Measurements from ENCODE around the gene SLC46A1. TPM values are rescaled to one million over a fixed set of nuclear protein-coding genes. Genes with fewer than 3 reads are reported as not detected.

The SLC46A1 gene
- total and polyA plus RNA-seq, 2 donors (not counting 1 experiment from before 2014, with no cell fraction given), result 4.6 to 5.1 TPM

- no peak for TF ChIP-seq EZH2 (IDR thresholded peaks at IDR 0.05; ENCODE audit: low read length, missing control alignments)
- TF ChIP-seq, protein P1, sequence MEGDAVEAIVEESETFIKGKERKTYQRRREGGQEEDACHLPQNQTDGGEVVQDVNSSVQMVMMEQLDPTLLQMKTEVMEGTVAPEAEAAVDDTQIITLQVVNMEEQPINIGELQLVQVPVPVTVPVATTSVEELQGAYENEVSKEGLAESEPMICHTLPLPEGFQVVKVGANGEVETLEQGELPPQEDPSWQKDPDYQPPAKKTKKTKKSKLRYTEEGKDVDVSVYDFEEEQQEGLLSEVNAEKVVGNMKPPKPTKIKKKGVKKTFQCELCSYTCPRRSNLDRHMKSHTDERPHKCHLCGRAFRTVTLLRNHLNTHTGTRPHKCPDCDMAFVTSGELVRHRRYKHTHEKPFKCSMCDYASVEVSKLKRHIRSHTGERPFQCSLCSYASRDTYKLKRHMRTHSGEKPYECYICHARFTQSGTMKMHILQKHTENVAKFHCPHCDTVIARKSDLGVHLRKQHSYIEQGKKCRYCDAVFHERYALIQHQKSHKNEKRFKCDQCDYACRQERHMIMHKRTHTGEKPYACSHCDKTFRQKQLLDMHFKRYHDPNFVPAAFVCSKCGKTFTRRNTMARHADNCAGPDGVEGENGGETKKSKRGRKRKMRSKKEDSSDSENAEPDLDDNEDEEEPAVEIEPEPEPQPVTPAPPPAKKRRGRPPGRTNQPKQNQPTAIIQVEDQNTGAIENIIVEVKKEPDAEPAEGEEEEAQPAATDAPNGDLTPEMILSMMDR (conservative IDR thresholded peaks at IDR 0.05 in 1 of 2, IDR thresholded peaks at IDR 0.05 in 1 of 2; ENCODE audit: low read depth in 1 of 2, low read length in 2 of 2), result no peak
- H3K9ac ChIP-seq (ENCODE audit: insufficient read depth, low read length), result no peak overlapping the region
- peaks cover 3% of the 10 kb centered on the region for H3K4me1 ChIP-seq (ENCODE audit: control insufficient read depth, extremely low read depth, insufficient read depth, low read length)
- H4K20me1 ChIP-seq (ENCODE audit: control insufficient read depth, extremely low read depth, insufficient read depth, low read length), result no peaks in the 10 kb centered on the region
- no peak overlapping the region for H3K27ac ChIP-seq (ENCODE audit: insufficient read depth, low read length)
- H2AFZ ChIP-seq (ENCODE audit: low read length), result no peak overlapping the region
- H3K4me3 ChIP-seq (replicated peaks in 1 of 4; ENCODE audit: control extremely low read depth in 1 of 4, insufficient read depth in 1 of 4, low read depth in 3 of 4, low read length in 4 of 4), result no peak overlapping the region
- no peaks in the 10 kb centered on the region for H3K9me3 ChIP-seq (ENCODE audit: control insufficient read depth, insufficient read depth, low read depth, low read length)
- no peaks in the 10 kb centered on the region for H3K27me3 ChIP-seq (ENCODE audit: control insufficient read depth, insufficient read depth, low read length)
- no peak for DNase-seq (ENCODE audit: low read depth in 2 of 2)
- H3K79me2 ChIP-seq (ENCODE audit: control insufficient read depth, insufficient read depth, low read length), result no peaks in the 10 kb centered on the region
- peaks cover 7% of the 10 kb centered on the region for H3K36me3 ChIP-seq (ENCODE audit: control insufficient read depth, insufficient read depth, low read length)
- H3K4me2 ChIP-seq (ENCODE audit: extremely low read depth, insufficient read depth, low read length), result no peak overlapping the region
Observed at GRCh38 chr17:28396635-28397239, 9.3 kb downstream of the SLC46A1 start.

GRCh38 chr17:28395968-28396367 is 10.0 kb downstream of the SLC46A1 start:
- H3K9ac ChIP-seq (ENCODE audit: insufficient read depth, low read length), result no peak overlapping the region
- H3K4me1 ChIP-seq (ENCODE audit: control insufficient read depth, extremely low read depth, insufficient read depth, low read length), result peaks cover 3% of the 10 kb centered on the region
- no peak overlapping the region for H3K4me2 ChIP-seq (ENCODE audit: extremely low read depth, insufficient read depth, low read length)
- no peak overlapping the region for H2AFZ ChIP-seq (ENCODE audit: low read length)
- TF ChIP-seq, protein P1 (conservative IDR thresholded peaks at IDR 0.05 in 1 of 2, IDR thresholded peaks at IDR 0.05 in 1 of 2; ENCODE audit: low read depth in 1 of 2, low read length in 2 of 2), result no peak
- no peak for TF ChIP-seq EZH2 (IDR thresholded peaks at IDR 0.05; ENCODE audit: low read length, missing control alignments)
- peaks cover 7% of the 10 kb centered on the region for H3K36me3 ChIP-seq (ENCODE audit: control insufficient read depth, insufficient read depth, low read length)
- H3K27ac ChIP-seq (ENCODE audit: insufficient read depth, low read length), result no peak overlapping the region
- no peaks in the 10 kb centered on the region for H3K9me3 ChIP-seq (ENCODE audit: control insufficient read depth, insufficient read depth, low read depth, low read length)
- no peak for DNase-seq (ENCODE audit: low read depth in 2 of 2)
- no peaks in the 10 kb centered on the region for H3K27me3 ChIP-seq (ENCODE audit: control insufficient read depth, insufficient read depth, low read length)
- H3K4me3 ChIP-seq (replicated peaks in 1 of 4; ENCODE audit: control extremely low read depth in 1 of 4, insufficient read depth in 1 of 4, low read depth in 3 of 4, low read length in 4 of 4), result no peak overlapping the region
- no peaks in the 10 kb centered on the region for H3K79me2 ChIP-seq (ENCODE audit: control insufficient read depth, insufficient read depth, low read length)
- no peaks in the 10 kb centered on the region for H4K20me1 ChIP-seq (ENCODE audit: control insufficient read depth, extremely low read depth, insufficient read depth, low read length)

GRCh38 chr17:28395426-28395825 is 10.6 kb downstream of the SLC46A1 start:
- H3K27ac ChIP-seq (ENCODE audit: insufficient read depth, low read length), result no peak overlapping the region

More at GRCh38 chr17:28395426-28395825, 10.6 kb downstream of the SLC46A1 start:
- Histone ChIP-seq H3K36me3 (ENCODE audit: control insufficient read depth, insufficient read depth, low read length) (peaks cover 7% of the 10 kb centered on the region), H3K9ac (ENCODE audit: insufficient read depth, low read length) (no peak overlapping the region), H3K4me1 (ENCODE audit: control insufficient read depth, extremely low read depth, insufficient read depth, low read length) (peaks cover 3% of the 10 kb centered on the region), H3K4me2 (ENCODE audit: extremely low read depth, insufficient read depth, low read length) (no peak overlapping the region), H3K9me3 (ENCODE audit: control insufficient read depth, insufficient read depth, low read depth, low read length) (no peaks in the 10 kb centered on the region), H3K27me3 (ENCODE audit: control insufficient read depth, insufficient read depth, low read length) (no peaks in the 10 kb centered on the region), H2AFZ (ENCODE audit: low read length) (no peak overlapping the region), H4K20me1 (ENCODE audit: control insufficient read depth, extremely low read depth, insufficient read depth, low read length) (no peaks in the 10 kb centered on the region), H3K79me2 (ENCODE audit: control insufficient read depth, insufficient read depth, low read length) (no peaks in the 10 kb centered on the region), H3K4me3 (replicated peaks in 1 of 4; ENCODE audit: control extremely low read depth in 1 of 4, insufficient read depth in 1 of 4, low read depth in 3 of 4, low read length in 4 of 4) (no peak overlapping the region)
- no peak for DNase-seq (ENCODE audit: low read depth in 2 of 2)
- TF ChIP-seq, protein P1 (conservative IDR thresholded peaks at IDR 0.05 in 1 of 2, IDR thresholded peaks at IDR 0.05 in 1 of 2; ENCODE audit: low read depth in 1 of 2, low read length in 2 of 2), result no peak
- TF ChIP-seq EZH2 (IDR thresholded peaks at IDR 0.05; ENCODE audit: low read length, missing control alignments), result no peak

All from fibroblast of lung (primary cell).